CD4-positive, alpha-beta T cell (primary cell): ENCODE data around the gene HOXA3. TPM values are rescaled to one million over a fixed set of nuclear protein-coding genes. Genes with fewer than 3 reads are reported as not detected.

Experiments used
- ATAC-seq: fragments of 200-7000 bp; cut with Tn5 transposase; one replicate; pipeline ENCODE4 v1.10.0; 2022; ENCODE audit warnings: mild to moderate bottlenecking; ENCODE audit not compliant: poor library complexity
- CTCF ChIA-PET: fragments of 350-600 bp; sonication (Branson Sonifier 250); formaldehyde crosslinking; loops from one replicate; lab custom pipeline; 2021; ENCODE audit warnings: antibody characterized with exemption, inconsistent platforms; lab: Charles Lee
- POLR2A ChIA-PET: fragments of 350-600 bp; sonication (Branson Sonifier 250); formaldehyde crosslinking; loops from one replicate; lab custom pipeline; 2021; ENCODE audit warnings: antibody characterized with exemption, inconsistent platforms; lab: Charles Lee
- DNase-seq, 14 experiments: peaks; one replicate each; pipeline ENCODE4 v3.0.0-alpha.2; 2013 to 2020; ENCODE audit warnings: mixed read lengths in 2 of 14
- H3K27ac ChIP-seq, 2 donors: one replicate each; pipeline versions ENCODE4 v1.5.1 to v1.7.0; 2013; ENCODE audit warnings: low read length in 2 of 2, low read depth in 1 of 2, mild to moderate bottlenecking in 1 of 2
- H3K27me3 ChIP-seq, 2 experiments: 1 replicate in 1 of 2; 2 replicates in 1 of 2; pipeline versions ENCODE4 v1.6.1 to v1.7.0; 2013; ENCODE audit warnings: low read length in 2 of 2, control low read depth in 1 of 2, mild to moderate bottlenecking in 1 of 2, moderate library complexity in 1 of 2; ENCODE audit not compliant: insufficient read depth in 2 of 2, control insufficient read depth in 1 of 2
- H3K36me3 ChIP-seq: one replicate; pipeline ENCODE4 v1.6.1; 2013; ENCODE audit warnings: low read length, control low read depth; ENCODE audit not compliant: insufficient read depth
- H3K4me1 ChIP-seq: one replicate; pipeline ENCODE4 v1.6.1; 2013; ENCODE audit warnings: low read length, control low read depth; ENCODE audit not compliant: insufficient read depth
- H3K4me3 ChIP-seq: one replicate; pipeline ENCODE4 v1.5.1; 2013; ENCODE audit warnings: mild to moderate bottlenecking, low read length, moderate library complexity
- H3K9me3 ChIP-seq, 2 experiments: 1 replicate in 1 of 2; 2 replicates in 1 of 2; pipeline versions ENCODE4 v1.6.1 to v1.7.0; 2013; ENCODE audit warnings: low read length in 2 of 2, mild to moderate bottlenecking in 2 of 2, control low read depth in 1 of 2, moderate library complexity in 1 of 2; ENCODE audit not compliant: control insufficient read depth in 1 of 2, insufficient read depth in 1 of 2
- H3K27ac Mint-ChIP-seq: one replicate; pipeline ENCODE4 v1.8.0; 2020; ENCODE audit warnings: mixed read lengths
- H3K27me3 Mint-ChIP-seq: one replicate; pipeline ENCODE4 v1.8.0; 2021; ENCODE audit warnings: mixed read lengths
- H3K36me3 Mint-ChIP-seq: one replicate; pipeline ENCODE4 v1.8.0; 2021; ENCODE audit warnings: low read depth, mixed read lengths
- H3K4me1 Mint-ChIP-seq: one replicate; pipeline ENCODE4 v1.8.0; 2021; ENCODE audit warnings: low read depth, mixed read lengths
- H3K4me3 Mint-ChIP-seq: one replicate; pipeline ENCODE4 v1.8.0; 2020; ENCODE audit warnings: mild to moderate bottlenecking, mixed read lengths
- H3K9me3 Mint-ChIP-seq: one replicate; pipeline ENCODE4 v1.8.0; 2020; ENCODE audit warnings: mixed read lengths
- CTCF ChIP-seq: fragments of 200-600 bp; IDR thresholded peaks from one replicate; pipeline ENCODE4 v1.8.0; 2022; ENCODE audit warnings: antibody characterized with exemption, mild to moderate bottlenecking
- intact Hi-C, 2 experiments: fragments of 100-400 bp; cut with DNase I in 1 of 2; cut with micrococcal nuclease in 1 of 2; formaldehyde crosslinking; loops; one replicate each; pipeline versions ENCODE4 v1.15.1 to v1.9.0; 2023 to 2025; cut with DNase I, micrococcal nuclease
- total RNA-seq, 174 experiments: library from RNA in 2 of 174; stranded (reverse) in 2 of 174; gene quantifications; one replicate each; pipeline ENCODE4 v1.2.3 and lab custom pipeline; 2021 to 2026

Gene HOXA3
- total RNA-seq, 2 experiments from 2014 or later = not detected

DNA sequence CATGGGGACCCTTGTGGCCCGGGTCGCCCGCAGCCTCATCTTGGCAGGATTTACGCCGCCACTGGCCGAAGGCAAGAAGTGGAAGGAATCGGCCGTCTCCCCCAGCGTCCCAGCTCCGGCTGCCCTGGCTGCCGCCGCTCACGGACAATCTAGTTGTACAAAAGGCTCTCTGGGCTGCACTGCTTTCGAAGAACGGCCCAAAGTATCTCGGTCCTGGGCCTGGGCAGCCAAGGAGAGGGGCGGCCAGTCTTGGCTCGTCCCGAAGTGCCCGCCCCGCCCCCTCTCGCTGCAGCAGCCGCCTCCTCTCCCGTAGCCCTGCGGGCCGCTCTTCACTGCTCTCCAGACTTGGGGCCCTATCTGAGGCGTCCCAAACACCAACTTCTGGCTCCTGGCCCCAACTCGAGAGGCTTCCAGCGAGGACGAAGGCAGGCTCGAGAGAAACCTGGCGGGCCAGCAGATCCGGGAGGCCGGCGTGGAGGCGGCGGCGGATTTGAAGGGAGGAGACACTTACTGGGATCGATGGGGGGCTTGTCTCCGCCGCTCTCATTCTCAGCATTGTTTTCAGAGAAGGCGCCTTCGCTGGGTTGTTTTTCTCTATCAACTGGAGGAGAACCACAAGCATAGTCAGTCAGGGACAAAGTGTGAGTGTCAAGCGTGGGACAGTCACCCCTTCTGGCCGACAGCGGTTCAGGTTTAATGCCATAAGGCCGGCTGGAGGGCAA, 12.1 kb upstream of the HOXA3 start:
- peak overlapping the region; percentile 56 for H3K4me3 Mint-ChIP-seq
- H3K4me3 ChIP-seq = no peak overlapping the region
- peaks cover 47% of the 10 kb centered on the region for H3K4me1 Mint-ChIP-seq

GRCh38 chr7:27164045-27164366, 11.6 kb upstream of the HOXA3 start:
- H3K36me3 ChIP-seq = no peaks in the 10 kb centered on the region
- ChIA-PET POLR2A (no interaction called here), CTCF (interaction anchor here (2.2 to 3.7 kb wide), 3 partner anchors 13 to 794 kb away, joined by 6 to 22 read pairs (median 13); no protein-coding TSS in a partner anchor)
- TF ChIP-seq CTCF = no peak
- peaks cover 4% of the 10 kb centered on the region for H3K36me3 Mint-ChIP-seq
- H3K4me1 ChIP-seq = peaks cover 60% of the 10 kb centered on the region
- H3K27ac ChIP-seq = no peak overlapping the region
- peak overlapping the region; percentile 1 for H3K4me3 Mint-ChIP-seq
- peaks cover 0 to 64% of the 10 kb centered on the region in 2 experiments for H3K9me3 ChIP-seq
- H3K27ac Mint-ChIP-seq = peak overlapping the region; percentile 0
- ATAC-seq (no peak), DNase-seq (no peak)
- peaks cover 47% of the 10 kb centered on the region for H3K4me1 Mint-ChIP-seq
- no peak overlapping the region for H3K4me3 ChIP-seq
- H3K27me3 ChIP-seq = peaks cover 85 to 96% of the 10 kb centered on the region in 2 experiments
- intact Hi-C loops = loop anchor here (5.0 to 10.0 kb wide), 6 partner anchors 497 to 1312 kb away; partner anchors contain the start of gene SNX10 (in 1 of the 2)
- H3K9me3 Mint-ChIP-seq = no peaks in the 10 kb centered on the region
- peaks cover 93% of the 10 kb centered on the region for H3K27me3 Mint-ChIP-seq

More for the DNA sequence above, 12.1 kb upstream of the HOXA3 start:
- DNase-seq = peak in 1 of 14 experiments; percentile 31
- Mint-ChIP-seq H3K27me3 (peaks cover 90% of the 10 kb centered on the region), H3K36me3 (peaks cover 4% of the 10 kb centered on the region), H3K9me3 (no peaks in the 10 kb centered on the region), H3K27ac (peak overlapping the region; percentile 0)
- Histone ChIP-seq H3K9me3 (peaks cover 0 to 66% of the 10 kb centered on the region in 2 experiments), H3K27ac (no peak overlapping the region), H3K27me3 (peaks cover 83 to 96% of the 10 kb centered on the region in 2 experiments), H3K36me3 (no peaks in the 10 kb centered on the region), H3K4me1 (peaks cover 66% of the 10 kb centered on the region)
- no peak for TF ChIP-seq CTCF
- ChIA-PET CTCF (interaction anchor here (2.5 kb wide), 1 partner anchor 14 kb away, joined by 6 read pairs; no protein-coding TSS in a partner anchor), POLR2A (interaction anchor here (1.3 kb wide), 1 partner anchor 26 kb away, joined by 3 read pairs; no protein-coding TSS in a partner anchor)
- intact Hi-C loops = loop anchor here (5.0 to 10.0 kb wide), 6 partner anchors 497 to 1312 kb away; partner anchors contain the start of gene SNX10 (in 1 of the 2)
- no peak for ATAC-seq

GRCh38 chr7:27163288-27164044, 11.1 kb upstream of the HOXA3 start:
- intact Hi-C loops = loop anchor here (5.0 to 10.0 kb wide), 6 partner anchors 496 to 1311 kb away; partner anchors contain the start of gene SNX10 (in 1 of the 2)
- no peak overlapping the region for H3K4me3 ChIP-seq
- Mint-ChIP-seq H3K27ac (no peak overlapping the region), H3K36me3 (peaks cover 4% of the 10 kb centered on the region), H3K27me3 (peaks cover 93% of the 10 kb centered on the region), H3K4me1 (peaks cover 46% of the 10 kb centered on the region), H3K9me3 (no peaks in the 10 kb centered on the region), H3K4me3 (peak overlapping the region; percentile 57)
- ATAC-seq (no peak), DNase-seq (peak in 3 of 14 experiments; percentile 2 to 28 (median 11))
- H3K9me3 ChIP-seq = peaks cover 0 to 62% of the 10 kb centered on the region in 2 experiments
- ChIA-PET POLR2A (no interaction called here), CTCF (interaction anchor here (0.7 to 3.7 kb wide), 6 partner anchors 13 to 1271 kb away, joined by 3 to 51 read pairs (median 10); no protein-coding TSS in a partner anchor)
- peaks cover 85 to 96% of the 10 kb centered on the region in 2 experiments for H3K27me3 ChIP-seq
- H3K36me3 ChIP-seq = no peaks in the 10 kb centered on the region
- H3K4me1 ChIP-seq = peaks cover 59% of the 10 kb centered on the region
- no peak for TF ChIP-seq CTCF
- no peak overlapping the region for H3K27ac ChIP-seq
